HG02610 (cell line): ENCODE measurements around the gene PRKD1.

Experiments
- ATAC-seq: cut with Tn5 transposase; IDR thresholded peaks from one replicate; pipeline ENCODE4 v1.9.1; 2021; ENCODE audit warnings: mild to moderate bottlenecking, moderate library complexity; ENCODE audit not compliant: unreplicated experiment

Gene PRKD1

DNA sequence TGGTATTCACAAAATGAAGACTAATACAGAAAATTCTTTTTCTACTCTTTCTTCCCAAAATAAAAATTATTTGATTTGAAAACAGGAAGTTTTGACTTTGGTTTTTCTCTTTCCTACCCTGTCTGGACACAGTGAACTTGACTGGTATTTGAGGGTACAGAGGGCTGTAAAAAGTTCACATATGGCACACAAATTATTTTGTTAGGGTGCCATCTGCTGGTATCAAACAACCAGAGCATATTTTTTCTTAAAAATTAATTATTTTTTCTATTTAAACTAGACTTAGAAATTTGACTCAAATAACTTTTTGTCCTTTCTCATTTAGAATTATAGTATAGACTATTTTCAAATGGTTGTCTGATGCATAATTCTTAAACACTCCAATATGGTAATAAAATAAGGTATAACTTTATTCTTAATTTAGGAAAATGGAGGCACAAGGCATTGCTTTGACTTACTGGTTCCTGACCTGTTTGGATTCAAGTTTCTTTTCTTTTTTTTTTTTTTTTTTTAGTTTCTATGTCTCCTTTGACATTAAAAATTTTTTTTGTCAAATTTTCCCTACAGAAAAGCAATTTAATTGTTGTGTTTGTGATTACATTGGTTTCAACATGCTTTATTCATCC is 390.6 kb downstream of the PRKD1 start:
- ATAC-seq: no peak

DNA sequence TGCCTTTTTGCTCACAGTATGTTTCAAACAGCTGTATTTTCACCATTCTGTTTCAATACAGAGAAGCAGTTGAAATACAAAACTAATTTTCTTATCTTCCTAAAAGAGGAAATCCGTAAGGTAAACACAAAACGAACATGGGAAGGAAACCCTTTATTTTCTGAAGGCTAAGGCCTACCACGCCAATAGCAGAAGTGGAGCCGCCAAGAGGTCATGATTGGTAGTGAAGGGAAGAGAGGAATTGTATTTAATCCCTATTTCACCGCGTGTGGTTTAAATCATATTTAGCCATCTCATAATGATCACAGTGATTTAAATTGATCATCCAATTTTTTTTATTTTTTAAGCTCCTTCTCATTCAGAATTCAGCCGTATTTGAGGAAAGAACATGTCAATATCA is 398.2 kb downstream of the PRKD1 start:
- no peak for ATAC-seq

DNA sequence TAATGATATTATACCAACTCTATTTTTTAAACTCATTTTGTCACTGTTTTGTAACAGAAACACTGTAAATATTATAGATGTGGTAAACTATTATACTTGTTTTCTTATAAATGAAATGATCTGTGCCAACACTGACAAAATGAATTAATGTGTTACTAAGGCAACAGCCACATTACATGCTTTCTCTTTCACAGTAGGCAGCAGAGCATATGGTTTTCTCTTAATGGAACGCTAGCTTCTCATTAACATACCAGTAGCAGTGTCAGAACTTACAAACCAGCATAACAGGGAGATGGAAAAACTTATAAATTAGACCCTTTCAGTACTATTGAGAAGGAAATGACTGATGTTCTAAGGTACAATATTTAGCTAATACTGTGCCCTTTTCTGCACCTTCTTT is 398.8 kb downstream of the PRKD1 start:
- ATAC-seq: no peak

DNA sequence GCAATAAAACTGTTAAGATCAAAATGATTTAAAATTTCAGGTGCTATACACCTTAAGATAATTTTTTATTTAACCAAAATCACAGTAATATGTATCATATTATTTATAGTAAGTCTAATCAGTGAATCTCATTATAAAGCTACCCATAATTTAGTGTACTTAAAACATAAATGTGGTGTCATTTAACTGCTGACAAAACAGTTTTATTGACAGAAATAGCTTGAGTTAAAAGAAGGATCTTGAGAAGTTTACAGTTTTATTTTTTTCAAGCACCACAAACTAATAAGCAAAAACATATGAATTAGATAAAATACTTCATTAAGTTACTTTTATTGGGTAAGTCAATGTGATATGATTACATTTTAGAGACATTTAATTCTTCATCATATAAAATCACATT is 400.4 kb downstream of the PRKD1 start:
- ATAC-seq: no peak
